GM23338 (cell line): ENCODE measurements around the gene TMEM237. TPM values are rescaled to one million over a fixed set of nuclear protein-coding genes. Genes with fewer than 3 reads are reported as not detected.

Source experiments
- ATAC-seq: fragments of 200-7000 bp; cut with Tn5 transposase; 3 replicates; pipeline ENCODE4 v1.9.1; 2020
- DNase-seq: peaks from one replicate; pipeline ENCODE4 v3.0.0-alpha.2; 2015; ENCODE audit warnings: low spot score
- H2AFZ ChIP-seq: fragments of 200-600 bp; sonication (generic); 2 replicates; pipeline ENCODE4 v1.8.0; 2016; ENCODE audit warnings: antibody characterized with exemption, mild to moderate bottlenecking, moderate library complexity
- H3F3A ChIP-seq: fragments of 200-600 bp; sonication (generic); replicated peaks from 2 replicates; pipeline ENCODE4 v1.8.0; 2017; ENCODE audit warnings: antibody characterized with exemption, mixed run types, low read depth
- H3K27ac ChIP-seq: fragments of 200-600 bp; sonication (generic); 2 replicates; pipeline ENCODE4 v1.6.1; 2016; ENCODE audit warnings: low read depth
- H3K27me3 ChIP-seq: fragments of 200-600 bp; sonication (generic); 2 replicates; pipeline ENCODE4 v1.8.0; 2016; ENCODE audit warnings: mild to moderate bottlenecking, mixed run types, moderate library complexity; ENCODE audit not compliant: insufficient read depth
- H3K36me3 ChIP-seq: fragments of 200-600 bp; sonication (generic); 2 replicates; pipeline ENCODE4 v1.8.0; 2016; ENCODE audit warnings: mild to moderate bottlenecking; ENCODE audit not compliant: insufficient read depth
- H3K4me1 ChIP-seq: fragments of 200-600 bp; sonication (generic); 2 replicates; pipeline ENCODE4 v1.8.0; 2016; ENCODE audit warnings: mild to moderate bottlenecking, moderate library complexity; ENCODE audit not compliant: insufficient read depth
- H3K4me2 ChIP-seq: fragments of 200-600 bp; sonication (generic); 2 replicates; pipeline ENCODE4 v1.7.1; 2017; ENCODE audit warnings: mixed run types
- H3K4me3 ChIP-seq: fragments of 200-600 bp; sonication (generic); 2 replicates; pipeline ENCODE4 v1.6.1; 2016; ENCODE audit warnings: mixed run types
- H3K79me2 ChIP-seq: fragments of 200-600 bp; sonication (generic); replicated peaks from 2 replicates; pipeline ENCODE4 v1.8.0; 2017; ENCODE audit warnings: mild to moderate bottlenecking; ENCODE audit not compliant: insufficient read depth
- H3K9me2 ChIP-seq: fragments of 200-600 bp; sonication (generic); 2 replicates; pipeline ENCODE4 v1.8.0; 2017; ENCODE audit not compliant: insufficient read depth
- H4K20me1 ChIP-seq: fragments of 200-600 bp; sonication (generic); replicated peaks from 2 replicates; pipeline ENCODE4 v1.8.0; 2017; ENCODE audit warnings: mild to moderate bottlenecking; ENCODE audit not compliant: insufficient read depth
- H3K27ac Mint-ChIP-seq: 2 replicates; pipeline ENCODE4 v1.8.0; 2020; ENCODE audit warnings: inconsistent platforms, mild to moderate bottlenecking, moderate library complexity, mixed read lengths
- H3K27me3 Mint-ChIP-seq: 3 replicates; pipeline ENCODE4 v1.8.0; 2022; ENCODE audit warnings: low read depth, mild to moderate bottlenecking, moderate library complexity, mixed read lengths, inconsistent platforms; ENCODE audit not compliant: insufficient read depth, poor library complexity
- H3K36me3 Mint-ChIP-seq: 3 replicates; pipeline ENCODE4 v1.8.0; 2021; ENCODE audit warnings: low read depth, mild to moderate bottlenecking, inconsistent platforms, moderate library complexity, mixed read lengths
- H3K4me1 Mint-ChIP-seq: 3 replicates; pipeline ENCODE4 v1.8.0; 2020; ENCODE audit warnings: mild to moderate bottlenecking, inconsistent platforms, mixed read lengths
- H3K4me3 Mint-ChIP-seq: 3 replicates; pipeline ENCODE4 v1.8.0; 2021; ENCODE audit warnings: moderate library complexity, mild to moderate bottlenecking, inconsistent platforms, mixed read lengths
- H3K9me3 Mint-ChIP-seq: 3 replicates; pipeline ENCODE4 v1.8.0; 2020; ENCODE audit warnings: moderate library complexity, mild to moderate bottlenecking, inconsistent platforms, mixed read lengths
- EZH2 ChIP-seq: fragments of 200-600 bp; sonication (generic); IDR thresholded peaks from one replicate; pipeline ENCODE4 v1.8.0; 2017; ENCODE audit warnings: antibody characterized with exemption, mild to moderate bottlenecking, low read depth; ENCODE audit not compliant: unreplicated experiment
- EZH2phosphoT487 ChIP-seq: fragments of 200-600 bp; sonication (generic); IDR thresholded peaks from one replicate; pipeline ENCODE4 v1.8.1; 2018; ENCODE audit warnings: antibody characterized with exemption; ENCODE audit not compliant: unreplicated experiment
- POLR2AphosphoS5 ChIP-seq: IDR thresholded peaks from 2 replicates; pipeline ENCODE4 v1.6.1; 2016; ENCODE audit warnings: antibody characterized with exemption, low read depth
- polyA plus RNA-seq: library from polyadenylated mRNA; unstranded; fragments of >200 nt; fragmentation: Nextera tagmentation; extraction: Ambion mirVana; gene quantifications from 2 replicates; pipeline ENCODE4 v1.2.1, GENCODE V29; 2016
- total RNA-seq: library from RNA; depleted of rRNA; stranded (reverse); fragments of >200 nt; shearing (Covaris generic); gene quantifications from 2 replicates; pipeline ENCODE4 v1.2.3, GENCODE V29; 2014
- TF ChIP-seq, protein P1 (sequence below), 2 experiments: fragments of 200-600 bp in 1 of 2; sonication (generic) in 1 of 2; conservative IDR thresholded peaks; 2 replicates each; pipeline versions ENCODE4 v1.5.1 to v1.6.1; 2016 to 2017; ENCODE audit warnings: antibody characterized with exemption in 2 of 2, low read depth in 2 of 2, mild to moderate bottlenecking in 2 of 2, moderate library complexity in 1 of 2
- TF ChIP-seq, protein P2 (sequence below): fragments of 250-450 bp; sonication (Bioruptor Pico); IDR thresholded peaks from 2 replicates; pipeline ENCODE4 v1.5.0; 2020; ENCODE audit warnings: mild to moderate bottlenecking, moderate library complexity

TMEM237 gene
- total and polyA plus RNA-seq, 2 experiments from 2014 or later, result 42.0 to 48.9 TPM

DNA sequence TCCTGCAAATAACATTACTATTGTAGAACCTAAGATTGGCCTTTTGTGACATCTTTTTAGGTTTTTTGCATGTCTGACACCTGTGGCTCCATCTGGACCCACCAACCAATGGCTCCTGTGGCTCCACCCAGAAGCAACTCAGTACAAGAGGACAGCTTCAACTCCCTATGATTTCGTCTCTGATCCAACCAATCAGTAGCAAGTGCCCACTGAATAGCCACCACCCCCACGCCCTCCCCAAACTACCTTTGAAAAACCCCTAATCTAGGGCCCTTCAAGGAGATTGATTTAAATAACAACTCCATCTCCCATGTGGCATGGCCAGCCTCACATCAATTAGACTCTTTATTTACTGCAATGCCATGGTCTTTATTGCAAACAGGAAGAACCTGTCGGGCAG is 31.5 kb upstream of the TMEM237 start:
- H3K36me3 ChIP-seq, result no peaks in the 10 kb centered on the region
- no peaks in the 10 kb centered on the region for H3K79me2 ChIP-seq
- no peaks in the 10 kb centered on the region for H3K27me3 ChIP-seq
- ATAC-seq (peak; percentile 75), DNase-seq (no peak)
- Mint-ChIP-seq H3K4me3 (no peak overlapping the region), H3K9me3 (no peaks in the 10 kb centered on the region), H3K36me3 (no peaks in the 10 kb centered on the region), H3K27me3 (peaks cover 4% of the 10 kb centered on the region), H3K27ac (no peak overlapping the region), H3K4me1 (peaks cover 18% of the 10 kb centered on the region)
- TF ChIP-seq, protein P1, sequence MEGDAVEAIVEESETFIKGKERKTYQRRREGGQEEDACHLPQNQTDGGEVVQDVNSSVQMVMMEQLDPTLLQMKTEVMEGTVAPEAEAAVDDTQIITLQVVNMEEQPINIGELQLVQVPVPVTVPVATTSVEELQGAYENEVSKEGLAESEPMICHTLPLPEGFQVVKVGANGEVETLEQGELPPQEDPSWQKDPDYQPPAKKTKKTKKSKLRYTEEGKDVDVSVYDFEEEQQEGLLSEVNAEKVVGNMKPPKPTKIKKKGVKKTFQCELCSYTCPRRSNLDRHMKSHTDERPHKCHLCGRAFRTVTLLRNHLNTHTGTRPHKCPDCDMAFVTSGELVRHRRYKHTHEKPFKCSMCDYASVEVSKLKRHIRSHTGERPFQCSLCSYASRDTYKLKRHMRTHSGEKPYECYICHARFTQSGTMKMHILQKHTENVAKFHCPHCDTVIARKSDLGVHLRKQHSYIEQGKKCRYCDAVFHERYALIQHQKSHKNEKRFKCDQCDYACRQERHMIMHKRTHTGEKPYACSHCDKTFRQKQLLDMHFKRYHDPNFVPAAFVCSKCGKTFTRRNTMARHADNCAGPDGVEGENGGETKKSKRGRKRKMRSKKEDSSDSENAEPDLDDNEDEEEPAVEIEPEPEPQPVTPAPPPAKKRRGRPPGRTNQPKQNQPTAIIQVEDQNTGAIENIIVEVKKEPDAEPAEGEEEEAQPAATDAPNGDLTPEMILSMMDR (conservative IDR thresholded peaks at IDR 0.05; ENCODE audit: low read depth in 2 of 2), result no peak
- no peak for TF ChIP-seq EZH2phosphoT487
- TF ChIP-seq POLR2AphosphoS5, result no peak
- TF ChIP-seq, protein P2, sequence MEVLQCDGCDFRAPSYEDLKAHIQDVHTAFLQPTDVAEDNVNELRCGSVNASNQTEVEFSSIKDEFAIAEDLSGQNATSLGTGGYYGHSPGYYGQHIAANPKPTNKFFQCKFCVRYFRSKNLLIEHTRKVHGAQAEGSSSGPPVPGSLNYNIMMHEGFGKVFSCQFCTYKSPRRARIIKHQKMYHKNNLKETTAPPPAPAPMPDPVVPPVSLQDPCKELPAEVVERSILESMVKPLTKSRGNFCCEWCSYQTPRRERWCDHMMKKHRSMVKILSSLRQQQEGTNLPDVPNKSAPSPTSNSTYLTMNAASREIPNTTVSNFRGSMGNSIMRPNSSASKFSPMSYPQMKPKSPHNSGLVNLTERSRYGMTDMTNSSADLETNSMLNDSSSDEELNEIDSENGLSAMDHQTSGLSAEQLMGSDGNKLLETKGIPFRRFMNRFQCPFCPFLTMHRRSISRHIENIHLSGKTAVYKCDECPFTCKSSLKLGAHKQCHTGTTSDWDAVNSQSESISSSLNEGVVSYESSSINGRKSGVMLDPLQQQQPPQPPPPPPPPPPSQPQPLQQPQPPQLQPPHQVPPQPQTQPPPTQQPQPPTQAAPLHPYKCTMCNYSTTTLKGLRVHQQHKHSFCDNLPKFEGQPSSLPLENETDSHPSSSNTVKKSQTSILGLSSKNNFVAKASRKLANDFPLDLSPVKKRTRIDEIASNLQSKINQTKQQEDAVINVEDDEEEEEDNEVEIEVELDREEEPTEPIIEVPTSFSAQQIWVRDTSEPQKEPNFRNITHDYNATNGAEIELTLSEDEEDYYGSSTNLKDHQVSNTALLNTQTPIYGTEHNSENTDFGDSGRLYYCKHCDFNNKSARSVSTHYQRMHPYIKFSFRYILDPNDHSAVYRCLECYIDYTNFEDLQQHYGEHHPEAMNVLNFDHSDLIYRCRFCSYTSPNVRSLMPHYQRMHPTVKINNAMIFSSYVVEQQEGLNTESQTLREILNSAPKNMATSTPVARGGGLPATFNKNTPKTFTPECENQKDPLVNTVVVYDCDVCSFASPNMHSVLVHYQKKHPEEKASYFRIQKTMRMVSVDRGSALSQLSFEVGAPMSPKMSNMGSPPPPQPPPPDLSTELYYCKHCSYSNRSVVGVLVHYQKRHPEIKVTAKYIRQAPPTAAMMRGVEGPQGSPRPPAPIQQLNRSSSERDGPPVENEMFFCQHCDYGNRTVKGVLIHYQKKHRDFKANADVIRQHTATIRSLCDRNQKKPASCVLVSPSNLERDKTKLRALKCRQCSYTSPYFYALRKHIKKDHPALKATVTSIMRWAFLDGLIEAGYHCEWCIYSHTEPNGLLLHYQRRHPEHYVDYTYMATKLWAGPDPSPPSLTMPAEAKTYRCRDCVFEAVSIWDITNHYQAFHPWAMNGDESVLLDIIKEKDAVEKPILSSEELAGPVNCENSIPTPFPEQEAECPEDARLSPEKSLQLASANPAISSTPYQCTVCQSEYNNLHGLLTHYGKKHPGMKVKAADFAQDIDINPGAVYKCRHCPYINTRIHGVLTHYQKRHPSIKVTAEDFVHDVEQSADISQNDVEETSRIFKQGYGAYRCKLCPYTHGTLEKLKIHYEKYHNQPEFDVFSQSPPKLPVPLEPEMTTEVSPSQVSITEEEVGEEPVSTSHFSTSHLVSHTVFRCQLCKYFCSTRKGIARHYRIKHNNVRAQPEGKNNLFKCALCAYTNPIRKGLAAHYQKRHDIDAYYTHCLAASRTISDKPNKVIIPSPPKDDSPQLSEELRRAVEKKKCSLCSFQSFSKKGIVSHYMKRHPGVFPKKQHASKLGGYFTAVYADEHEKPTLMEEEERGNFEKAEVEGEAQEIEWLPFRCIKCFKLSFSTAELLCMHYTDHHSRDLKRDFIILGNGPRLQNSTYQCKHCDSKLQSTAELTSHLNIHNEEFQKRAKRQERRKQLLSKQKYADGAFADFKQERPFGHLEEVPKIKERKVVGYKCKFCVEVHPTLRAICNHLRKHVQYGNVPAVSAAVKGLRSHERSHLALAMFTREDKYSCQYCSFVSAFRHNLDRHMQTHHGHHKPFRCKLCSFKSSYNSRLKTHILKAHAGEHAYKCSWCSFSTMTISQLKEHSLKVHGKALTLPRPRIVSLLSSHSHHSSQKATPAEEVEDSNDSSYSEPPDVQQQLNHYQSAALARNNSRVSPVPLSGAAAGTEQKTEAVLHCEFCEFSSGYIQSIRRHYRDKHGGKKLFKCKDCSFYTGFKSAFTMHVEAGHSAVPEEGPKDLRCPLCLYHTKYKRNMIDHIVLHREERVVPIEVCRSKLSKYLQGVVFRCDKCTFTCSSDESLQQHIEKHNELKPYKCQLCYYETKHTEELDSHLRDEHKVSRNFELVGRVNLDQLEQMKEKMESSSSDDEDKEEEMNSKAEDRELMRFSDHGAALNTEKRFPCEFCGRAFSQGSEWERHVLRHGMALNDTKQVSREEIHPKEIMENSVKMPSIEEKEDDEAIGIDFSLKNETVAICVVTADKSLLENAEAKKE (CRISPR knock-in tag), result no peak
- TF ChIP-seq EZH2, result no peak
- no peak overlapping the region for H3K4me2 ChIP-seq
- peaks cover 8% of the 10 kb centered on the region for H3K4me1 ChIP-seq
- H3K9me2 ChIP-seq, result no peaks in the 10 kb centered on the region
- H3K27ac ChIP-seq, result no peak overlapping the region
- no peaks in the 10 kb centered on the region for H3F3A ChIP-seq
- H4K20me1 ChIP-seq, result no peaks in the 10 kb centered on the region
- no peak overlapping the region for H3K4me3 ChIP-seq
- peak overlapping the region; percentile 17 for H2AFZ ChIP-seq
